HG03103 (cell line): ENCODE measurements around the gene PITPNC1.
"Not testable (repeated sequence)": the region's sequence is repeated elsewhere in the genome, so short reads cannot be mapped to it uniquely, and the experiment has no call there.

Experiments
- ATAC-seq: cut with Tn5 transposase; IDR thresholded peaks from one replicate; pipeline ENCODE4 v1.9.1; 2021; ENCODE audit warnings: low read depth; ENCODE audit not compliant: unreplicated experiment

The PITPNC1 gene

GRCh38 chr17:67366193-67367157 is 10.6 kb upstream of the PITPNC1 start, which contains the start of gene PSMD12:
TSS of gene PSMD12 (minus strand) at chr17:67366577. CDS start at chr17:67366519, 58 bp downstream.
- ATAC-seq = peak; percentile 86

GRCh38 chr17:67369676-67370075 is 7.4 kb upstream of the PITPNC1 start:
- no peak for ATAC-seq

GRCh38 chr17:67372751-67373150 is 4.3 kb upstream of the PITPNC1 start:
- no peak for ATAC-seq

GRCh38 chr17:67374329-67375053 is 2.6 kb upstream of the PITPNC1 start:
- ATAC-seq = peak; percentile 36

- ATAC-seq = no peak
Measured at GRCh38 chr17:67375054-67375427, 2.0 kb upstream of the PITPNC1 start.

GRCh38 chr17:67375716-67376115 is 1.4 kb upstream of the PITPNC1 start:
- ATAC-seq = no peak

GRCh38 chr17:67376415-67376736 is 705 bp upstream of the PITPNC1 start:
- no peak for ATAC-seq

GRCh38 chr17:67377488-67378453 is 690 bp downstream of the PITPNC1 start:
- no peak for ATAC-seq

GRCh38 chr17:67378454-67379250 is 1.6 kb downstream of the PITPNC1 start:
- no peak for ATAC-seq

- no peak for ATAC-seq
Measured at GRCh38 chr17:67379251-67379630, 2.2 kb downstream of the PITPNC1 start.

GRCh38 chr17:67381929-67382257 is 4.8 kb downstream of the PITPNC1 start:
- ATAC-seq = no peak

GRCh38 chr17:67385122-67385988 is 8.3 kb downstream of the PITPNC1 start:
- ATAC-seq = no peak

GRCh38 chr17:67386965-67387551 is 10.0 kb downstream of the PITPNC1 start:
- no peak for ATAC-seq

GRCh38 chr17:67388536-67388935 is 11.5 kb downstream of the PITPNC1 start:
- ATAC-seq = not testable (repeated sequence)

- no peak for ATAC-seq
Measured at GRCh38 chr17:67388986-67389385, 11.9 kb downstream of the PITPNC1 start.

GRCh38 chr17:67390006-67390645 is 13.0 kb downstream of the PITPNC1 start:
- ATAC-seq = no peak

- peak; percentile 79 for ATAC-seq
Measured at GRCh38 chr17:67390646-67391361, 13.7 kb downstream of the PITPNC1 start.
